GM12864 (cell line): ENCODE results near the gene WDR46.

Experiments
- DNase-seq: peaks from one replicate; pipeline ENCODE4 v3.0.0-alpha.2; 2011; ENCODE audit warnings: low read depth
- H3K4me3 ChIP-seq: 2 replicates; pipeline ENCODE4 v1.5.1; 2011; ENCODE audit warnings: mild to moderate bottlenecking, low read depth, low read length, control low read depth
- TF ChIP-seq, protein P1 (sequence below): IDR thresholded peaks from 2 replicates; pipeline ENCODE4 v1.5.1; 2011; ENCODE audit warnings: low read depth, mild to moderate bottlenecking, moderate library complexity, low read length, control low read depth, inconsistent platforms; ENCODE audit errors: missing control alignments

WDR46 gene

DNA sequence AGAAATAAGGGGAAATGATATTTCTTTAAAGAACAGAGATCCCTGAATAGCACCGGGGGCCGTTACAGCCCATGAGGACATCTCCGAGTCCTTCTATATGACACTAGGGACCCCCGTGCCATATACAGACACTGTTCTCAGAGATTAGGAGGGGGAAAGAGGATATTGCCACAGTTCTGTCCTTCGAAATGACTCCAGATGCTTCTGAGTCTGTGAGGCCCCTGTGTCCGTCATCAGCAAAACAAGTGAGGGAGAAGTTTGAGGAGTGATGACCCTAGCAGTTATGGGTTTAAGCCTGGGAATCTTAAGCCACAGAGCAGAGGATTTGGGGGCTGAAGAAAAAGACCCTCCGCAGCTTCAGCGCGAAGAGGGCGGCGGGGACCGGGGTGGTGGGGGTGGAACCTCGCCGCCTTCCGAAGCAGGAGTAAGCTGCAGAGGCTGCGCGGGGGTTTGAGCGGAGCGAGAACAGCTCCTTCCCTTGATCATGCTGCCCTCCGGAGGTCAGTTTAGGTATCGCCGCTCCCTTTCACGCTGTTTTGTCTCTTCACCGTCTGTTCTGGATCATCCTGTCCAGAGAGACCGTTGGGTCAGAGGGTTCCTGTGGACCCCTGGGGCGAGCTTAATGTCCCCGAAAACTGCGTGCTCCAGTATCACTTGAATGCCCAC is 40.9 kb downstream of the WDR46 start:
- DNase-seq, result peak; percentile 72
- peak overlapping the region; percentile 78 for H3K4me3 ChIP-seq
- TF ChIP-seq, protein P1, sequence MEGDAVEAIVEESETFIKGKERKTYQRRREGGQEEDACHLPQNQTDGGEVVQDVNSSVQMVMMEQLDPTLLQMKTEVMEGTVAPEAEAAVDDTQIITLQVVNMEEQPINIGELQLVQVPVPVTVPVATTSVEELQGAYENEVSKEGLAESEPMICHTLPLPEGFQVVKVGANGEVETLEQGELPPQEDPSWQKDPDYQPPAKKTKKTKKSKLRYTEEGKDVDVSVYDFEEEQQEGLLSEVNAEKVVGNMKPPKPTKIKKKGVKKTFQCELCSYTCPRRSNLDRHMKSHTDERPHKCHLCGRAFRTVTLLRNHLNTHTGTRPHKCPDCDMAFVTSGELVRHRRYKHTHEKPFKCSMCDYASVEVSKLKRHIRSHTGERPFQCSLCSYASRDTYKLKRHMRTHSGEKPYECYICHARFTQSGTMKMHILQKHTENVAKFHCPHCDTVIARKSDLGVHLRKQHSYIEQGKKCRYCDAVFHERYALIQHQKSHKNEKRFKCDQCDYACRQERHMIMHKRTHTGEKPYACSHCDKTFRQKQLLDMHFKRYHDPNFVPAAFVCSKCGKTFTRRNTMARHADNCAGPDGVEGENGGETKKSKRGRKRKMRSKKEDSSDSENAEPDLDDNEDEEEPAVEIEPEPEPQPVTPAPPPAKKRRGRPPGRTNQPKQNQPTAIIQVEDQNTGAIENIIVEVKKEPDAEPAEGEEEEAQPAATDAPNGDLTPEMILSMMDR, result peak; percentile 99

GRCh38 chr6:33243476-33243875 is 45.6 kb downstream of the WDR46 start:
- no peak overlapping the region for H3K4me3 ChIP-seq
- TF ChIP-seq, protein P1, result no peak
- DNase-seq, result no peak

DNA sequence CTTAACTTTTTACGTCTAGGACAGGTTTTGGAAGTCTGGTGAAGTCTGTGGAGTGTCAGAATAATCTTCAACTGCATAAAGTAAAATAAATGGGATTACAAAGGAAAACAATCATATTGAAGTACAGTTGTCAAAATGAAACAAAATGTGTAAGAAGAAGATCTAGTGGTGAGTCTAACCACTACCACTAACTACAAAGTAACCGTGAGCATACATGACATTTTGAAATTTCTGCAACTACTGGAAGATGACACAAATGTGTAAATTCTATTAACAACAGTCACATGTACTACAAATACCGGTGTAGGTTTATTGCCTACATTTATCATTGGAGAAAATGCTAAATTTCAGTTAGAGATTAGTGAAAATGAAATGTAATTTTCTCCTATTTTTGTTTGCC is 47.1 kb downstream of the WDR46 start:
- no peak overlapping the region for H3K4me3 ChIP-seq
- TF ChIP-seq, protein P1, result no peak
- no peak for DNase-seq

DNA sequence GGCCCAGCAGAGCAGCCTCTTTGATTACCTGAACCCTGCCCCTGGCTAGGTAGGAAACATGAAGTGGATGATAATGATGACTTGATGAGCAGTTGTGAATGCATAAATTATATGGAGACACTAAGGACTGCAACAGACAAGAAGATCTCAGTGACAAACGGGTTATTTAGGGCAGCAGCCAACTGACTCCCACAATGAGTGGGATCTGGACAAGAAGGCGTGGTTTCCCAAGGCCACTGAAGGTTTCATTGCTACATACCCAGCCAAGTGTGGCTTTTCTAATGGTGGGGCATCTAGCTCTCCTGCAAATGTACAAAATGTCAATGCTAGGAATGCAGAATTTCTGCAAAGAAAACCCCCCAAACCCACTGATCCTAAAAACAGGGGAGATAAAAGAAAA is 51.3 kb downstream of the WDR46 start:
- DNase-seq, result no peak
- H3K4me3 ChIP-seq, result no peak overlapping the region
- TF ChIP-seq, protein P1, result no peak

DNA sequence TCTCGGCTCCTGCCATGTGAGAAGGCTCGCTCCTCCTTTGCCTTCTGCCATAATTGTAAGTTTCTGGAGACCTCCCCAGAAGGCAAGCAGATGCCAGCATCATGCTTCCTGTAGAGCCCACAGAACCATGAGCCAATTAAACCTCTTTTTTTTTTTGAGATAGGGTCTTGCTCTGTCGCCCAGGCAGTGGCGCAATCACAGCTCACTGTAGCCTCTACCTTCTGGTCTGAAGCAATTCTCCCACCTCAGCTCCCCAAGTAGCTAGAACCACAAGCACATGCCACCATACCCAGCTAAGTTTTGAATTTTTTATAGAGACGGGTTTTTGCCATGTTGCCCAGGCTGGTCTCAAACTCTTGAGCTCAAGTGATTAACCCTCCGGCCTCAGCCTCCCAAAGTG is 52.2 kb downstream of the WDR46 start:
- no peak for DNase-seq
- TF ChIP-seq, protein P1, result no peak
- H3K4me3 ChIP-seq, result no peak overlapping the region

DNA sequence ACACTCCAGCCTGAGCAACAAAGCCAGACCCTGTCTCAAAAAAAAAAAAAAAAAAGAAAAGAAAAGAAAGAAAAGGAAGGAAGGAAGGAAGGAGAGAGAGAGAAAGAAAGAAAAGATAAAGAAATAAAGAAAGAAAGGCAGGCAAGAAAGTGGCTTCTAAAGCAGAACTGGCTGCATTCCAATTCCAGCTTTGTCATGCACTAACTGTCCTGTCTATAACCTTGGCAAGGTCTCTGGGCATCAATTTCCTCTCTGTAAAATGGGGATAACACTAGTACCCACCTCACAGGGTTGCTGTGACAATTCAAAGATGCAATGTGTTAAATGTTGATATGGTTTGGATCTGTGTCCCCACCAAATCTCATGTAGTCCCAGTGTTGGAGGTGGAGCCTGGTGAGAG is 52.7 kb downstream of the WDR46 start:
- DNase-seq, result no peak
- TF ChIP-seq, protein P1, result no peak

GRCh38 chr6:33235221-33235634 is 53.8 kb downstream of the WDR46 start:
- no peak overlapping the region for H3K4me3 ChIP-seq
- DNase-seq, result no peak
- TF ChIP-seq, protein P1, result no peak

More for the DNA sequence above, 52.7 kb downstream of the WDR46 start:
- H3K4me3 ChIP-seq, result no peak overlapping the region
